ENCODE results near the gene GRB7. TPM values are rescaled to one million over a fixed set of nuclear protein-coding genes. Genes with fewer than 3 reads are reported as not detected.
A peak's percentile ranks its signal among the peaks of the same experiment; 100 is the strongest.
"Not testable (repeated sequence)": the region's sequence is repeated elsewhere in the genome, so short reads cannot be mapped to it uniquely, and the experiment has no call there.

Gene GRB7
- polyA plus RNA-seq, 4 donors = 2.7 to 48.8 (median 33.1) TPM

GRCh38 chr17:39730095-39730921 is 7.4 kb upstream of the GRB7 start, which contains the start of gene MIEN1:
Gene MIEN1, minus strand, starts transcription at chr17:39730532. Its CDS starts 37 bp downstream, at chr17:39730495.
- no peak for DNase-seq (ENCODE audit: low read depth in 4 of 4, low spot score in 3 of 4)

- DNase-seq (ENCODE audit: low read depth in 4 of 4, low spot score in 3 of 4) = no peak
Measured at GRCh38 chr17:39732586-39732985, 5.2 kb upstream of the GRB7 start.

- no peak for DNase-seq (ENCODE audit: low read depth in 4 of 4, low spot score in 3 of 4)
Measured at GRCh38 chr17:39735882-39736281, 1.9 kb upstream of the GRB7 start.

- no peak for DNase-seq (ENCODE audit: low read depth in 4 of 4, low spot score in 3 of 4)
Measured at GRCh38 chr17:39736319-39737165, 1.2 kb upstream of the GRB7 start.

- no peak for DNase-seq (ENCODE audit: low read depth in 4 of 4, low spot score in 3 of 4)
Measured at GRCh38 chr17:39737206-39737759, 455 bp upstream of the GRB7 start.

- no peak for DNase-seq (ENCODE audit: low read depth in 4 of 4, low spot score in 3 of 4)
Measured at GRCh38 chr17:39738568-39738901, 797 bp downstream of the GRB7 start.

GRCh38 chr17:39738983-39739884 is 1.5 kb downstream of the GRB7 start:
- peak in 2 of 4 donors; percentile 79 to 80 for DNase-seq (ENCODE audit: low read depth in 4 of 4, low spot score in 3 of 4)

- no peak for DNase-seq (ENCODE audit: low read depth in 4 of 4, low spot score in 3 of 4)
Measured at GRCh38 chr17:39739885-39740356, 2.2 kb downstream of the GRB7 start.

- no peak for DNase-seq (ENCODE audit: low read depth in 4 of 4, low spot score in 3 of 4)
Measured at GRCh38 chr17:39740357-39741111, 2.8 kb downstream of the GRB7 start.

GRCh38 chr17:39742126-39742855 is 4.6 kb downstream of the GRB7 start:
- no peak for DNase-seq (ENCODE audit: low read depth in 4 of 4, low spot score in 3 of 4)

- no peak for DNase-seq (ENCODE audit: low read depth in 4 of 4, low spot score in 3 of 4)
Measured at GRCh38 chr17:39742856-39743436, 5.2 kb downstream of the GRB7 start.

GRCh38 chr17:39744075-39744835 is 6.5 kb downstream of the GRB7 start:
- DNase-seq (ENCODE audit: low read depth in 4 of 4, low spot score in 3 of 4) = no peak

GRCh38 chr17:39744836-39745215 is 7.1 kb downstream of the GRB7 start:
- DNase-seq (ENCODE audit: low read depth in 4 of 4, low spot score in 3 of 4) = no peak

- no peak for DNase-seq (ENCODE audit: low read depth in 4 of 4, low spot score in 3 of 4)
Measured at GRCh38 chr17:39745335-39746144, 7.8 kb downstream of the GRB7 start.

GRCh38 chr17:39746145-39746461 is 8.4 kb downstream of the GRB7 start:
- DNase-seq (ENCODE audit: low read depth in 4 of 4, low spot score in 3 of 4) = no peak

- DNase-seq (ENCODE audit: low read depth in 4 of 4, low spot score in 3 of 4) = no peak
Measured at GRCh38 chr17:39747745-39748144, 10.0 kb downstream of the GRB7 start.

- DNase-seq (ENCODE audit: low read depth in 4 of 4, low spot score in 3 of 4) = not testable (repeated sequence)
Measured at GRCh38 chr17:39748444-39749034, 10.8 kb downstream of the GRB7 start.
